GM12873 (cell line): ENCODE data around the gene ZSWIM6.

Experiments used
- CTCF ChIP-seq: IDR thresholded peaks from 2 replicates; pipeline ENCODE4 v1.5.1; 2012; ENCODE audit warnings: low read depth, mild to moderate bottlenecking, moderate library complexity, low read length, control low read depth; ENCODE audit not compliant: insufficient read depth; ENCODE audit errors: missing control alignments

ZSWIM6 gene

GRCh38 chr5:61307611-61308010 lies 24.4 kb upstream of the ZSWIM6 start:
- TF ChIP-seq CTCF = no peak

- no peak for TF ChIP-seq CTCF
Measured at GRCh38 chr5:61308712-61309111, 23.3 kb upstream of the ZSWIM6 start.

GRCh38 chr5:61309115-61309514 lies 22.9 kb upstream of the ZSWIM6 start:
- no peak for TF ChIP-seq CTCF

DNA sequence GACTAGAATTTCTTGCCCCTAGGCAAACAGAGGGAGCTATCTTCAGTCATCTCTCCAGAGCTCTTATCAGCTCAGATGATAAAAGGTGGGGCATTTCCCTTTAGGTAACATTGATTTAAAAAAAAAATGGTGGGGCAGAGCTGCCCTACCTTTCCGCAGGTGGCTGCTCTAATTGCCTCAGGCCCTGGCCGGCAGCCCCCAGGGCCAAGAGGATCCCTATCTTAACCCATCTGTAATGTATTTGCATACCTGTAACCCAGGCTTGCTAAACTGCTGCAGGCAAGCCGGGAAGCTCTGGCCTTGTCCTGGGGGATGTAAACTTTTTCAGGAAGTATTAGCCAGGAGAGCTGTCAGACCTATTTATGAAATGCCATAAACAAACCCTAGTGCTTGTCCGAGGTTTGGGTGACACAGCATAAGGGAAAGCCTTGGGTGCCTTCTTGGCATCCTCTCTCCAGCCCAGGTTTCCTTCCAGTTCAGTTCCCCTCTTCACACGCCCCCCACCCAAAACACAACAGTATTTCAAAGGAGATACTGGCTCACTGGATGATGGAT lies 20.9 kb upstream of the ZSWIM6 start:
- TF ChIP-seq CTCF = no peak

DNA sequence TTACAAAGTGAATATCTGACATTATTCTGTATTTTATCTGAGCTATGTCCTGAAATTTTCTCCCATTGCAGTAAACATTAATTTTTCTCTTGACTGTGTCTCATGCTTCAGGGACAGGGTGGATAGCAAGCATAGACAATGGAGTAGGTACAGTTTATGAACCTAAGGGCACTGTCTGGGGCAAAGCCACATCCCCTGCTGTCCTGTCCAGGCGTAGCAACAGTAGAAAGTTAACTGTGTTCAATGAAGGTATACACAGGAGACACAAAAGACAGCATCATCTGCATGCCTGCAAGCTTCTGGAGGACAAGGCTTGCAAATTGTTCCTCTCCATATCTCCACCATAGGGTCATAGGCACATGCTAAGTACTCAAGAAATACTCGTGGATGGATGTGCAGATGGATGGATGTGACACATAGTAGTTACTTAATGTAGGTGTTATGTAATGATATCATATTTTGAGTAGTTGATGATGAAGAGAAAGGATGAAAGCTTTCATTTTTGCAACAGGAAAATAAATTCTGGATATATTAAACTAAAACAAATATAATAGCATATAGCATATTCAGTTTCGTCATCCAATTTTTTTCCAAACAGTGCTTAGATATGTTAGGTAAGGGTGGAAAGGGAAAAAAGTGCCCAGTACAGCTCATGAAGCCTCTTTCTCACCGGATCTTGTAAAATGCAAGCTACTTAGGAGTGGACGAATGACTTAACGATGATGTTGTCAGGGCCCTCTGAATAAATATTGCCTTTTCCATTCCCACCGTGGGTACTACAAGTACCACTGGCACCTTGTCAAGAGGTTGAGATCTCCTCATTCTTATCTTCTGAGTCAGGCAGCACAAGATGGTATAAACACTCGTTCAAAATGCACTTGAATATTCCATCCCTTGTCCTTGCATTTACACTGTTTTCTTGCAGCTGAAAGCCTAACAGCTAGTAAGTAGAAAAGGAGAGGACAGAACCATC lies 19.9 kb upstream of the ZSWIM6 start:
- TF ChIP-seq CTCF = no peak

DNA sequence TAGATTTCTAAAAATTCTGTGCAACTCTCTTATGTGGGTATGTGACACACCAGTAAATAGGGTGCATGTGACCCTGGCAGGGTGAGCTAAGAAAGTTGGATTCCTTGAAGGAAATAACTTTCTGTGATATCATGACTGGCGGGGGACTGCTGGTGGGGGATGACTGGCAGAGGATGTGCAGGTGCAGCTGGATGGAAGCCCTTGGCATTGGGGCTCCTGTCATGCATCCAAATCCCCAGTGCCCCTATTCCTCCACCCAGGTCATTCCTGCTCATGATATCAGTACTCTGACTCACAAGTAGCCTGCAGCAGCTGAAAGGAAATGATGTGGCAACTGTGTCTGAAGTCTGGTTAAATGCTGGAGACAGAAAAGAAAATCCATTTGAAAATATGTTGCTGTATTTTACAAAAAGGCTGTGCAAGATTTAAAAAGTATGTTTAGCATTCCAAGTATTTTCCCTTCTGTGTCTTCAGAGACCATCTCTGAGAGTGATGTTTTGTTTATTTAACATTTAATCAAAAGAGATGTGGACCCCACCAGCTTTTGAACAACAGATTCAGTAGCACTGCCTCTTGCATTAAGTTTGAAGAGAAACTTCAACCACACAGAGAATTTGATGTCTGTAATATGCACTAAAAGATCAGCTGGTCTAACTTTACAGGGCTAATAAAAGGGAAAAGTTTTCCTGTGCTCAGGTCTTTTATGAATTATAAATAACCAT lies 17.9 kb upstream of the ZSWIM6 start:
- no peak for TF ChIP-seq CTCF

DNA sequence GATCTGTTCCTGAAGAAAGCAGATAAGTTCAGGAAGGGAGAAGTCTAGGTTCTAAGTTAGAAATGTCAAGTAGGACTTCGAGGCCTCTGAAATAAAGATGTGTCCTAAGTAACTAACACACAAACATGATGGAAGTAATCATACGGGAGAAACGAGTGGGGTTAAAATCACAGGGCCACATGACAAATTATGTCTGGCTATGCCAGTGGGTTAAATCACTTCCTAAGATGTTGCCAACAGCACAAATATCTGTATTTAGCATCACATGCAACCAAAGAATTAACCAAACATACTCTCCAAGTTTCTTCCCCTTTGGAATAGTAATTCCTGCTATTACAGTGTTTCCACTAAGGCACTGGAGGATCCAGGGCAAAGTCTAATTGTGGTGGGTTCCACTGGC lies 13.7 kb upstream of the ZSWIM6 start:
- no peak for TF ChIP-seq CTCF
